H9 (cell line): ENCODE measurements around the gene TAF13. TPM values are rescaled to one million over a fixed set of nuclear protein-coding genes. Genes with fewer than 3 reads are reported as not detected.

Experiments used
- DNase-seq: peaks from one replicate; pipeline ENCODE4 v3.0.0-alpha.2; 2017
- H2AFZ ChIP-seq: one replicate; pipeline ENCODE4 v1.6.1; 2013; ENCODE audit warnings: mild to moderate bottlenecking, low read length, control low read depth, moderate library complexity
- H2AK5ac ChIP-seq: 2 replicates; pipeline ENCODE4 v1.6.1; 2013; ENCODE audit warnings: low read length, control low read depth, mixed read lengths; ENCODE audit not compliant: insufficient read length
- H2BK120ac ChIP-seq: one replicate; pipeline ENCODE4 v1.6.1; 2013; ENCODE audit warnings: low read depth, mild to moderate bottlenecking, low read length, control low read depth, inconsistent platforms; ENCODE audit not compliant: poor library complexity, severe bottlenecking
- H2BK12ac ChIP-seq: 2 replicates; pipeline ENCODE4 v1.6.1; 2013; ENCODE audit warnings: low read length, control low read depth, mixed read lengths, low read depth; ENCODE audit not compliant: insufficient read length
- H2BK15ac ChIP-seq: 2 replicates; pipeline ENCODE4 v1.6.1; 2013; ENCODE audit warnings: low read depth, low read length, control low read depth
- H2BK20ac ChIP-seq: one replicate; pipeline ENCODE4 v1.6.1; 2013; ENCODE audit warnings: low read depth, mild to moderate bottlenecking, low read length, control low read depth, inconsistent platforms; ENCODE audit not compliant: poor library complexity, severe bottlenecking
- H2BK5ac ChIP-seq: 2 replicates; pipeline ENCODE4 v1.6.1; 2013; ENCODE audit warnings: low read length, control low read depth, mixed read lengths; ENCODE audit not compliant: insufficient read length
- H3K14ac ChIP-seq: 2 replicates; pipeline ENCODE4 v1.6.1; 2013; ENCODE audit warnings: low read length, control low read depth; ENCODE audit not compliant: insufficient read depth
- H3K18ac ChIP-seq: 2 replicates; pipeline ENCODE4 v1.6.1; 2013; ENCODE audit warnings: low read depth, mild to moderate bottlenecking, mixed read lengths, low read length, control low read depth; ENCODE audit not compliant: insufficient read length
- H3K23ac ChIP-seq: 2 replicates; pipeline ENCODE4 v1.6.1; 2013; ENCODE audit warnings: low read length, control low read depth, mixed read lengths, low read depth; ENCODE audit not compliant: insufficient read length
- H3K23me2 ChIP-seq: 2 replicates; pipeline ENCODE4 v1.6.1; 2013; ENCODE audit warnings: low read depth, mild to moderate bottlenecking, mixed read lengths, low read length, control low read depth; ENCODE audit not compliant: insufficient read length, poor library complexity, severe bottlenecking
- H3K27ac ChIP-seq: 2 replicates; pipeline ENCODE4 v1.5.1; 2013; ENCODE audit warnings: low read length, control low read depth, mixed read lengths, low read depth; ENCODE audit not compliant: insufficient read length
- H3K27me3 ChIP-seq: 2 replicates; pipeline ENCODE4 v1.6.1; 2013; ENCODE audit warnings: low read length, control low read depth, inconsistent platforms; ENCODE audit not compliant: insufficient read depth
- H3K4ac ChIP-seq: 2 replicates; pipeline ENCODE4 v1.6.1; 2013; ENCODE audit warnings: low read depth, mild to moderate bottlenecking, control low read depth, inconsistent platforms, low read length, moderate library complexity
- H3K4me1 ChIP-seq: 2 replicates; pipeline ENCODE4 v1.6.1; 2013; ENCODE audit warnings: low read length, control low read depth, inconsistent platforms; ENCODE audit not compliant: insufficient read depth
- H3K4me2 ChIP-seq: 2 replicates; pipeline ENCODE4 v1.6.1; 2013; ENCODE audit warnings: low read length, control low read depth, mixed read lengths; ENCODE audit not compliant: insufficient read length, insufficient read depth
- H3K56ac ChIP-seq: 2 replicates; pipeline ENCODE4 v1.6.1; 2013; ENCODE audit warnings: low read depth, mild to moderate bottlenecking, mixed read lengths, low read length, control low read depth; ENCODE audit not compliant: insufficient read length
- H3K79me1 ChIP-seq: 2 replicates; pipeline ENCODE4 v1.6.1; 2013; ENCODE audit warnings: low read depth, mild to moderate bottlenecking, moderate library complexity, low read length, control low read depth, inconsistent platforms; ENCODE audit not compliant: insufficient read depth, poor library complexity, severe bottlenecking
- H3K79me2 ChIP-seq: 2 replicates; pipeline ENCODE4 v1.6.1; 2013; ENCODE audit warnings: low read length, control low read depth, inconsistent platforms; ENCODE audit not compliant: insufficient read depth
- H3K9ac ChIP-seq: 2 replicates; pipeline ENCODE4 v1.6.1; 2013; ENCODE audit warnings: low read length, control low read depth, mixed read lengths; ENCODE audit not compliant: insufficient read length; ENCODE audit errors: extremely low read depth
- H3K9me3 ChIP-seq: one replicate; pipeline ENCODE4 v1.6.1; 2013; ENCODE audit warnings: low read depth, low read length, inconsistent platforms; ENCODE audit not compliant: control insufficient read depth
- H3T11ph ChIP-seq: one replicate; pipeline ENCODE4 v1.6.1; 2013; ENCODE audit warnings: mild to moderate bottlenecking, low read length, control low read depth, inconsistent platforms
- H4K20me1 ChIP-seq: one replicate; pipeline ENCODE4 v1.6.1; 2013; ENCODE audit not compliant: control insufficient read depth, insufficient read length, insufficient read depth
- H4K5ac ChIP-seq: 2 replicates; pipeline ENCODE4 v1.6.1; 2013; ENCODE audit warnings: low read depth, mild to moderate bottlenecking, mixed read lengths, low read length, control low read depth; ENCODE audit not compliant: insufficient read length
- H4K8ac ChIP-seq: replicated peaks from 2 replicates; pipeline ENCODE4 v1.6.1; 2013; ENCODE audit warnings: low read length, control low read depth, mixed read lengths, low read depth; ENCODE audit not compliant: insufficient read length
- H4K91ac ChIP-seq: 2 replicates; pipeline ENCODE4 v1.6.1; 2013; ENCODE audit warnings: low read depth, mild to moderate bottlenecking, moderate library complexity, mixed read lengths, low read length, control low read depth; ENCODE audit not compliant: insufficient read length
- H3K27ac Mint-ChIP-seq, 3 experiments: 2 replicates in 2 of 3; 3 replicates in 1 of 3; pipeline ENCODE4 v1.8.0; 2020 to 2021; ENCODE audit warnings: mixed read lengths in 3 of 3, mild to moderate bottlenecking in 1 of 3, moderate library complexity in 1 of 3
- H3K27me3 Mint-ChIP-seq: 2 replicates; pipeline ENCODE4 v1.8.0; 2021; ENCODE audit warnings: low read depth, mild to moderate bottlenecking, moderate library complexity, mixed read lengths
- H3K36me3 Mint-ChIP-seq, 3 experiments: 2 replicates in 2 of 3; 3 replicates in 1 of 3; pipeline ENCODE4 v1.8.0; 2020 to 2021; ENCODE audit warnings: low read depth in 3 of 3, mixed read lengths in 3 of 3; ENCODE audit not compliant: insufficient read depth in 1 of 3
- H3K4me1 Mint-ChIP-seq, 2 experiments: 2 replicates each; pipeline ENCODE4 v1.8.0; 2020; ENCODE audit warnings: mixed read lengths in 2 of 2
- H3K4me3 Mint-ChIP-seq, 2 experiments: 2 replicates in 1 of 2; 3 replicates in 1 of 2; pipeline ENCODE4 v1.8.0; 2020 to 2021; ENCODE audit warnings: mild to moderate bottlenecking in 2 of 2, mixed read lengths in 2 of 2, moderate library complexity in 1 of 2
- H3K9me3 Mint-ChIP-seq, 2 experiments: 2 replicates in 1 of 2; 3 replicates in 1 of 2; pipeline ENCODE4 v1.8.0; 2020; ENCODE audit warnings: mild to moderate bottlenecking in 2 of 2, mixed read lengths in 2 of 2, moderate library complexity in 1 of 2
- CTCF ChIP-seq: fragments of 200-600 bp; sonication (generic); conservative IDR thresholded peaks from 3 replicates; pipeline ENCODE4 v1.8.0; 2021; ENCODE audit warnings: antibody characterized with exemption, mild to moderate bottlenecking
- WGBS: extraction: QIAGEN DNeasy Blood & Tissue Kit; methylation state at CpG from one replicate; pipeline ENCODE4 v1.1.7; 2013; ENCODE audit warnings: missing lambda C conversion rate, low lambda C conversion rate, mixed read lengths; ENCODE audit not compliant: insufficient read length; ENCODE audit errors: extremely low coverage; 5-methylcytosine and 5-hydroxymethylcytosine counted together
- total RNA-seq: library from RNA; stranded (reverse); gene quantifications from 2 replicates; pipeline ENCODE4 v1.2.1, GENCODE V29; 2021

The TAF13 gene
- total RNA-seq, 1 experiment from 2014 or later = 50.9 TPM

- Histone ChIP-seq H3K27ac (no peak overlapping the region), H4K5ac (no peak overlapping the region), H2BK12ac (no peak overlapping the region), H2AFZ (no peak overlapping the region), H2AK5ac (no peak overlapping the region), H3K14ac (peak overlapping the region; percentile 74; the same call in 1 of the 2 replicates), H3K23me2 (peaks cover 13% of the 10 kb centered on the region), H3K4ac (no peak overlapping the region; the same call in 1 of the 2 replicates), H2BK15ac (no peak overlapping the region), H2BK120ac (peak overlapping the region; percentile 96), H3K4me2 (peak overlapping the region; percentile 44), H4K8ac (no peak overlapping the region), H2BK20ac (no peak overlapping the region), H3K4me1 (no peaks in the 10 kb centered on the region), H3K9me3 (no peaks in the 10 kb centered on the region), H3K56ac (no peak overlapping the region), H3K79me1 (no peaks in the 10 kb centered on the region), H3K18ac (peak overlapping the region; percentile 71), H3T11ph (no peak overlapping the region), H3K9ac (no peak overlapping the region), H3K27me3 (peaks cover 23% of the 10 kb centered on the region; the same call in 1 of the 2 replicates), H2BK5ac (no peak overlapping the region), H3K23ac (no peak overlapping the region), H4K20me1 (no peaks in the 10 kb centered on the region), H3K79me2 (no peaks in the 10 kb centered on the region), H4K91ac (no peak overlapping the region)
- H3K9me3 Mint-ChIP-seq = no peaks in the 10 kb centered on the region
- H3K27me3 Mint-ChIP-seq = peaks cover 80% of the 10 kb centered on the region
- no peaks in the 10 kb centered on the region for H3K36me3 Mint-ChIP-seq
- peak overlapping the region in 1 of 3 experiments; percentile 87; a peak in 1 of 7 replicates for H3K27ac Mint-ChIP-seq
- no CpG with 5 or more reads among the region's 10 CpGs for WGBS
- no peak for DNase-seq
- peak overlapping the region in 1 of 2 experiments; percentile 14; a peak in 1 of 5 replicates for H3K4me3 Mint-ChIP-seq
- TF ChIP-seq CTCF = no peak
- H3K4me1 Mint-ChIP-seq = peaks cover 11 to 17% of the 10 kb centered on the region in 2 experiments
These were observed 36.4 kb upstream of the TAF13 start for GRCh38 chr1:109112056-109112651.
